Limb (tissue), 2 donors: ENCODE data around the gene SLC25A47.

ENCODE experiments used
- DNase-seq, 2 donors: peaks; one replicate each; pipeline ENCODE4 v3.0.0-alpha.2; 2016; ENCODE audit errors: extremely low spot score in 2 of 2

Gene SLC25A47

GRCh38 chr14:100374876-100375265 lies 51.7 kb downstream of the SLC25A47 start:
- no peak for DNase-seq

GRCh38 chr14:100375266-100375962 lies 52.3 kb downstream of the SLC25A47 start:
- peak in 1 of 2 donors; percentile 61 for DNase-seq

GRCh38 chr14:100375963-100376735 lies 53.0 kb downstream of the SLC25A47 start, which contains the start of gene WDR25:
Gene WDR25, plus strand, starts transcription at chr14:100376485.
- peak; percentile 94 to 98 for DNase-seq

GRCh38 chr14:100376751-100377171 lies 53.6 kb downstream of the SLC25A47 start:
- no peak for DNase-seq
